WTC11 (cell line): ENCODE data around the gene MBD6. TPM values are rescaled to one million over a fixed set of nuclear protein-coding genes. Genes with fewer than 3 reads are reported as not detected.

Experiments
- ATAC-seq: fragments of 200-7000 bp; cut with Tn5 transposase; 2 replicates; pipeline ENCODE4 v1.10.0; 2021; ENCODE audit warnings: mild to moderate bottlenecking, moderate library complexity
- CTCF ChIA-PET: fragments of 300-600 bp; sonication (Branson Sonifier 250); formaldehyde crosslinking; loops from one replicate; lab custom pipeline; 2021; ENCODE audit warnings: antibody characterized with exemption; lab: Charles Lee
- POLR2A ChIA-PET: fragments of 350-600 bp; sonication (Branson Sonifier 250); formaldehyde crosslinking; loops from one replicate; lab custom pipeline; 2021; ENCODE audit warnings: antibody characterized with exemption; lab: Charles Lee
- DNase-seq: peaks from one replicate; pipeline ENCODE4 v3.0.0; 2021; ENCODE audit warnings: low spot score
- H3K27ac Mint-ChIP-seq: 2 replicates; pipeline ENCODE4 v1.8.0; 2021; ENCODE audit warnings: mixed read lengths
- H3K27me3 Mint-ChIP-seq: 2 replicates; pipeline ENCODE4 v1.8.0; 2021; ENCODE audit warnings: low read depth, mild to moderate bottlenecking, moderate library complexity, mixed read lengths
- H3K36me3 Mint-ChIP-seq: 2 replicates; pipeline ENCODE4 v1.8.0; 2021; ENCODE audit warnings: mixed read lengths
- H3K4me1 Mint-ChIP-seq: 2 replicates; pipeline ENCODE4 v1.8.0; 2022; ENCODE audit warnings: mixed read lengths
- H3K4me3 Mint-ChIP-seq: 2 replicates; pipeline ENCODE4 v1.8.0; 2021; ENCODE audit warnings: mild to moderate bottlenecking, moderate library complexity, mixed read lengths
- H3K9me3 Mint-ChIP-seq: 2 replicates; pipeline ENCODE4 v1.8.0; 2021; ENCODE audit warnings: mixed read lengths
- ARID4B ChIP-seq: sonication (generic); formaldehyde crosslinking; IDR thresholded peaks from 2 replicates; pipeline ENCODE4 v1.8.0; 2023; ENCODE audit warnings: missing genetic modification reagents, mild to moderate bottlenecking, borderline replicate concordance
- ATF6 ChIP-seq: sonication (generic); formaldehyde crosslinking; IDR thresholded peaks from 2 replicates; pipeline ENCODE4 v1.8.1; 2023; ENCODE audit warnings: mild to moderate bottlenecking, missing genetic modification reagents
- CREB1 ChIP-seq: sonication (generic); formaldehyde crosslinking; IDR thresholded peaks from 2 replicates; pipeline ENCODE4 v1.8.0; 2023; ENCODE audit warnings: mild to moderate bottlenecking, missing genetic modification reagents
- CREM ChIP-seq: sonication (generic); formaldehyde crosslinking; IDR thresholded peaks from 2 replicates; pipeline ENCODE4 v1.8.1; 2022; ENCODE audit warnings: mild to moderate bottlenecking, missing genetic modification reagents, moderate library complexity
- ELF4 ChIP-seq: sonication (generic); formaldehyde crosslinking; IDR thresholded peaks from 2 replicates; pipeline ENCODE4 v1.8.1; 2022; ENCODE audit warnings: low read depth, mild to moderate bottlenecking, moderate library complexity, missing genetic modification reagents
- ESRRA ChIP-seq: sonication (generic); formaldehyde crosslinking; IDR thresholded peaks from 2 replicates; pipeline ENCODE4 v1.8.1; 2022; ENCODE audit warnings: mild to moderate bottlenecking, missing genetic modification reagents, borderline replicate concordance
- FOXP1 ChIP-seq: sonication (generic); formaldehyde crosslinking; IDR thresholded peaks from 2 replicates; pipeline ENCODE4 v1.8.0; 2022; ENCODE audit warnings: missing genetic modification reagents, mild to moderate bottlenecking, moderate library complexity, borderline replicate concordance
- GABPB1 ChIP-seq: sonication (generic); formaldehyde crosslinking; IDR thresholded peaks from 2 replicates; pipeline ENCODE4 v1.8.1; 2023; ENCODE audit warnings: mild to moderate bottlenecking, missing genetic modification reagents
- KAT7 ChIP-seq: sonication (generic); formaldehyde crosslinking; IDR thresholded peaks from 2 replicates; pipeline ENCODE4 v1.8.1; 2023; ENCODE audit warnings: missing genetic modification reagents, mild to moderate bottlenecking, borderline replicate concordance
- NFATC4 ChIP-seq: fragments of 250-450 bp; sonication (Bioruptor Pico); IDR thresholded peaks from 2 replicates; pipeline ENCODE4 v1.9.0; 2021; ENCODE audit warnings: mild to moderate bottlenecking
- NFE2L1 ChIP-seq: sonication (generic); formaldehyde crosslinking; IDR thresholded peaks from 2 replicates; pipeline ENCODE4 v1.8.1; 2023; ENCODE audit warnings: missing genetic modification reagents
- SMAD3 ChIP-seq: sonication (generic); formaldehyde crosslinking; IDR thresholded peaks from 2 replicates; pipeline ENCODE4 v1.8.0; 2022; ENCODE audit warnings: missing genetic modification reagents, mild to moderate bottlenecking, borderline replicate concordance
- ZNF219 ChIP-seq: sonication (generic); formaldehyde crosslinking; IDR thresholded peaks from 2 replicates; pipeline ENCODE4 v1.8.0; 2023; ENCODE audit warnings: missing genetic modification reagents, mild to moderate bottlenecking, borderline replicate concordance
- ZNF281 ChIP-seq: sonication (generic); formaldehyde crosslinking; IDR thresholded peaks from 2 replicates; pipeline ENCODE4 v1.8.0; 2023; ENCODE audit warnings: mild to moderate bottlenecking, missing genetic modification reagents
- ZSCAN18 ChIP-seq: fragments of 250-450 bp; sonication (Bioruptor Pico); IDR thresholded peaks from 2 replicates; pipeline ENCODE4 v2.1.2; 2022; ENCODE audit warnings: mild to moderate bottlenecking, moderate library complexity
- total RNA-seq: library from RNA; stranded (reverse); gene quantifications from 3 replicates; pipeline ENCODE4 v1.2.3, GENCODE V29; 2021

MBD6 gene
- total RNA-seq, 1 experiment from 2014 or later: 46.3 TPM

GRCh38 chr12:57496822-57497221 is 25.8 kb upstream of the MBD6 start:
- H3K27me3 Mint-ChIP-seq: no peaks in the 10 kb centered on the region
- peaks cover 85% of the 10 kb centered on the region for H3K36me3 Mint-ChIP-seq
- ChIA-PET CTCF (no interaction called here), POLR2A (interaction anchor here (0.7 kb wide), 1 partner anchor 19 kb away, joined by 4 read pairs; no protein-coding TSS in a partner anchor)
- no peak overlapping the region for H3K4me3 Mint-ChIP-seq
- DNase-seq (no peak), ATAC-seq (no peak)
- TF ChIP-seq KAT7 (no peak), CREM (no peak), ATF6 (CRISPR knock-in tag) (no peak)
- peaks cover 11% of the 10 kb centered on the region for H3K9me3 Mint-ChIP-seq
- H3K4me1 Mint-ChIP-seq: no peaks in the 10 kb centered on the region
- no peak overlapping the region for H3K27ac Mint-ChIP-seq

GRCh38 chr12:57497223-57498131 is 25.1 kb upstream of the MBD6 start:
- Mint-ChIP-seq H3K27me3 (no peaks in the 10 kb centered on the region), H3K36me3 (peaks cover 85% of the 10 kb centered on the region), H3K27ac (peak overlapping the region; percentile 44), H3K9me3 (peaks cover 11% of the 10 kb centered on the region), H3K4me1 (no peaks in the 10 kb centered on the region), H3K4me3 (no peak overlapping the region)
- ChIA-PET CTCF (interaction anchor here (0.7 to 1.0 kb wide), 2 partner anchors 15 to 39 kb away, joined by 4 to 5 read pairs; no protein-coding TSS in a partner anchor), POLR2A (no interaction called here)
- no peak for TF ChIP-seq SMAD3 (CRISPR knock-in tag)
- TF ChIP-seq ARID4B (CRISPR knock-in tag): 0 out of 2 replicates have a peak, but pooled peaks have one; percentile 19
- no peak for TF ChIP-seq GABPB1 (CRISPR knock-in tag)
- TF ChIP-seq ZSCAN18: no peak
- TF ChIP-seq CREB1 (CRISPR knock-in tag): no peak
- no peak for TF ChIP-seq ESRRA (CRISPR knock-in tag)
- TF ChIP-seq ZNF281 (CRISPR knock-in tag): no peak
- no peak for TF ChIP-seq ELF4 (CRISPR knock-in tag)
- no peak for TF ChIP-seq FOXP1 (CRISPR knock-in tag)
- TF ChIP-seq NFE2L1: no peak
- TF ChIP-seq ZNF219 (CRISPR knock-in tag): no peak
- TF ChIP-seq NFATC4 (CRISPR knock-in tag): 0 out of 2 replicates have a peak, but pooled peaks have one; percentile 13
- DNase-seq (no peak), ATAC-seq (peak; percentile 31)
